ENCODE measurements around the gene ADGRV1.
"Not testable (repeated sequence)": the region's sequence is repeated elsewhere in the genome, so short reads cannot be mapped to it uniquely, and the experiment has no call there.

Gene ADGRV1

DNA sequence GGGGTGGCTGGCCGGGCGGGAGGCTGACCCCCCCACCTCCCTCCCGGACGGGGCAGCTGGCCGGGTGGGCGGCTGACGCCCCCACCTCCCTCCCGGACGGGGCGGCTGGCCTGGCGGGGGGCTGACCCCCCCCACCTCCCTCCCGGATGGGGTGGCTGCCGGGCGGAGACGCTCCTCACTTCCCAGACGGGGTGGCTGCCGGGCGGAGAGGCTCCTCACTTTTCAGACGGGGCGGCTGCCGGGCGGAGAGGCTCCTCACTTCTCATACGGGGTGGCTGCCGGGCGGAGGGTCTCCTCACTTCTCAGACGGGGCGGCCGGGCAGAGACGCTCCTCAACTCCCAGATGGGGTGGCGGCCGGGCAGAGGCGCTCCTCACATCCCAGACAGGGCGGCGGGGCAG is 37.2 kb downstream of the ADGRV1 start:
- DNase-seq = not testable (repeated sequence)

GRCh38 chr5:90598293-90598692 is 39.7 kb downstream of the ADGRV1 start:
- DNase-seq = no peak

- not testable (repeated sequence) for DNase-seq
These were observed 41.7 kb downstream of the ADGRV1 start for GRCh38 chr5:90600307-90600706.

- no peak for DNase-seq
These were observed 42.9 kb downstream of the ADGRV1 start for GRCh38 chr5:90601468-90601867.

- DNase-seq = no peak
These were observed 44.1 kb downstream of the ADGRV1 start for GRCh38 chr5:90602681-90603080.

- DNase-seq = no peak
These were observed 47.9 kb downstream of the ADGRV1 start for GRCh38 chr5:90606539-90606938.

DNA sequence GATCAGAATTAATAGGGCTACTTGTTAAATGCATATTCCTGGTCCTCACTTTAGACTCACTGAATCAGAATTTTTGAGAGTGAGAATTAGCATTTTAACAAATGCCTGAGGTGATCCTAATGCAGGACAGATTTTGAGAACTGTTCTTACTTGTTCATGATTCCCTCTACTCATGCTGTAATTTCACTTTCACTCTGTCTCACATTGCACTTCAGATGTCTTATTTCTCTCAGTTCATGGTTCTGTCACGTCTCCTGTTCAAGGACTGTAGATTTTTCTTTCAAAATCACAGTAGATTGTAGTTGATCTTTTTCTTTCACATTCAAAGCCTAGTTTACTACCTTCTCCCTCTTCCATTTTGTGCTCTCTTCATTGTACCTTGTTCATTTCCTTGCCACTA is 54.3 kb downstream of the ADGRV1 start:
- DNase-seq = no peak

DNA sequence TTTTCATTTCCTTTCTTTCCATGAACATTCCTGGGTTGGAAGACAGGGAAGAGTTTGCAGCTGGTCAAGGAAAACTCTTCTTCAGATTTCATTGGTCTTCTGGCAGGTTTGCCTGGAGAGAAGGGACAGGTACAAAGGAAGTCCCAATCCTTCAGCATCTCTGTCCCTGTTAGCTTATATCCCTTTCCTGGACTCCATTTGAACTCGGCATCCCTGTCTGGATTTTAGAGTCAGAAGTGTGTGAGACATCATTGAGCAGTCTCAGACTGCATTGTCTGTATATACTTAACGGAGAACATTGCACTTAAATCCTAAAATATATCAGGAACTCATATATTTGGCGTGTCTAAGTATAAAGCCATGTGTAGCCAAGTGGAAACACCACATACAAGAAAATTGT is 54.9 kb downstream of the ADGRV1 start:
- no peak for DNase-seq

DNA sequence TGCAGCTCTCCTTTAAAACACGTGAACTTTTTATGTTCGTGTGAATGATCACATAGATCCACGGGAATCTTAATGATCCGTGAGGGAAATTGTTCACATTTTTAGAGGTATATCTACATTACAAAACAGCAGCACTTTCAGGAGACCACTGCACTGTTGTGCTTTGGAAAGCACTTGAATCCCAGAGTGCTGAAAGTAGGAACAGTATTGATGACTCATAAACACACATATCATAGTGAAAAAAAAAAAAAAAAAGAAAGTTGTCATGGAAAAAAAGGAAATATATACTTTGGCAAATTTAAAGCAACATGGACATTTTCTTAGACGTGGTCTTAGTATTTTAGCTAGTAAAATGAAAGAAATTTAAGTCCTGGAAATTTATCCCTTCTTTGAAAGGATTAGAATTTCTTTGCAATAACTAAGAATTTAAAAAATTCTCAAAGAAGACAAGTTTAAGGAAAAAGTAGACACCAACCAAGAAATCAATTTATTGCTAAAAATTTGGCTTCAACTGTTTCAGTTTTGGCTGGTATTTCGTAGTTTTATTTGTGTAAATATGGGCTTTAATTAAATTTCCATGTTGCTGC is 55.4 kb downstream of the ADGRV1 start:
- no peak for DNase-seq

GRCh38 chr5:90615355-90615754 is 56.8 kb downstream of the ADGRV1 start:
- no peak for DNase-seq

- DNase-seq = no peak
These were observed 59.5 kb downstream of the ADGRV1 start for GRCh38 chr5:90618071-90618470.

DNA sequence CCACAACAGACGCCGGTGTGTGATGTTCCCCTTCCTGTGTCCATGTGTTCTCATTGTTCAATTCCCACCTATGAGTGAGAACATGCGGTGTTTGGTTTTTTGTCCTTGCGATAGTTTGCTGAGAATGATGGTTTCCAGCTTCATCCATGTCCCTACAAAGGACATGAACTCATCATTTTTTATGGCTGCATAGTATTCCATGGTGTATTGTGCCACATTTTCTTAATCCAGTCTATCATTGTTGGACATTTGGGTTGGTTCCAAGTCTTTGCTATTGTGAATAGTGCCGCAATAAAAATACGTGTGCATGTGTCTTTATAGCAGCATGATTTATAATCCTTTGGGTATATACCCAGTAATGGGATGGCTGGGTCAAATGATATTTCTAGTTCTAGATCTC is 61.2 kb downstream of the ADGRV1 start:
- not testable (repeated sequence) for DNase-seq

GRCh38 chr5:90621848-90622247 is 63.3 kb downstream of the ADGRV1 start:
- DNase-seq = no peak

DNA sequence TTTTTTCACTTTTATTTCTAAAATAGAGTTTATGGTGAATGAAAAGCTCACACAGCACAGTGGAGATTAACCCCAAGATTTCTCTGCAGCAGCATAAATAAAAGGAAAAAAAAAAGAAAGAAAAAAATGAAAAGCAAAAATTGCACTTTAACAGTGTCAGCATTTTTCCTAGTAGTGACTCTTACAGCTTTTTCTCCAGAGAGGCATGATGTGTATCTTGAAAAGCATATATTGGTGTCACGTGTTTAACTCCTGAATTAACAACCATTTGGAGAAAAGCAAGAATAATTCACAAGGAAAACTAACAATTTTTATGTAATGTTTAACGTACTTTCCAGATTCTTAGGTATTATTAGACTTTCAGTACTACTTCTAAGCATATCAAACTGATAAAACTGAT is 67.9 kb downstream of the ADGRV1 start:
- no peak for DNase-seq

DNA sequence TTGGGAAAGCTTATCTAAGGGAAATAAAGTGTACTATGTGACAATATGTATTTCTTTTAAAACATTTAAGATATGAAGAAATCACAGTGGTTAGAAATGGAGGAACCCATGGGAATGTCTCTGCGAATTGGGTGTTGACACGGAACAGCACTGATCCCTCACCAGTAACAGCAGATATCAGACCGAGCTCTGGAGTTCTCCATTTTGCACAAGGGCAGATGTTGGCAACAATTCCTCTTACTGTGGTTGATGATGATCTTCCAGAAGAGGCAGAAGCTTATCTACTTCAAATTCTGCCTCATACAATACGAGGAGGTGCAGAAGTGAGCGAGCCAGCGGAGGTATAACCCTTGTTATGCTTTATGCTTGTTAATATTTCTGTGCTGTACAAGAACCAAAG is 69.9 kb downstream of the ADGRV1 start:
- no peak for DNase-seq

DNA sequence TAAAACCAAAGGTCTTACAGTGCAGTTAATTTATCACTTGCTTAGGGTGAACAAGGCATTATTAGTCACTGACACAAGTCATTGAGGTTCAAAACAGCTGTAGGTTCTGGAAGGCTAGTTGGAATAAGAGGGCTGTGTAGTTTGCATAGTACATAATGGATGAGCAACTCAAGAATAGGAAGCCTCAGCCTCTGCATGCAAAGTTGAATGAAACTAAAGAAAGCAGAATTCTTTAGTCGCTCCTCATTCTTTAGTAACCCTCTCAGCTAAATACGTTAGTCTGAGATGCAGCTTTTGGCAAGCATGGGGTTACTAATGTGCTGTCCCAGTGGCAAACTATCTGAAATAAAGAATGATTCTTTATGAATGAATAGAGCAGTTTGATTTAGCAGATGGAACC is 74.2 kb downstream of the ADGRV1 start:
- DNase-seq = no peak

DNA sequence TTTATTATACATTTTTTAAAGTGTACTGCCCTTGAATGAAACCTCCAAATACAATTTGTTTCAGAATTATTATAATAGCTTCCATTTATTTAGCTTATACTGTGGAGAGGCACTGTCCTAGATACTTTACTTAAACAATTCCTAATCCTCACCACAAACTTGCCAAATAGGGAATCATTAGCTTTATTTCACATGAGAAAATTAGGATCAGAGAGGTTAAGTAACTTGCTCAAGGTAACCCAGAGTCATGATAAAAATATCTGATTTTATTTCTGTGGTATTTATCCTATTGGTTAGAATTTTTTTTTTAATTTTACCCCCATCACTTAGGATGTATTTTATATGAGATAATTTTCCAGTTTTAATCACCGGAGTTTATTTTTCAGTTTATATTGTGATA is 78.4 kb downstream of the ADGRV1 start:
- DNase-seq = no peak

GRCh38 chr5:90637731-90638130 is 79.1 kb downstream of the ADGRV1 start:
- no peak for DNase-seq

DNA sequence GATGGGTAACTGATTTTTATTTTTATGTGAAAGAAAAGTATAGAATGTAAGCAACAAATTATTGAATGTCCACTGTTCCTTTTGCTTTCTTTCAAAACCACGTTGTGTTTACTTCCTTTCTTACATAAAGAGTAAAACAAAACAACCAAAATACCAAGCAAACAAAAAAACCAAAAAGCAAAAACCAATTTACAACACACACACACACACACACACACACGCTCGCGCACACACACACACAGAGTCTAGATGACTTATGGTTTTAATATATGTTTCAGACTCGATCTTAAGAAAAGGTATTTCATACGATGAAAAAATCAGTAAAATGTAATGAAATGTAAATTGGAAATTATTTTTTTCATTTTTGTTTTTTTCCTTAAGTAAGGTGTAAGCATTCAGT is 80.3 kb downstream of the ADGRV1 start:
- DNase-seq = no peak

DNA sequence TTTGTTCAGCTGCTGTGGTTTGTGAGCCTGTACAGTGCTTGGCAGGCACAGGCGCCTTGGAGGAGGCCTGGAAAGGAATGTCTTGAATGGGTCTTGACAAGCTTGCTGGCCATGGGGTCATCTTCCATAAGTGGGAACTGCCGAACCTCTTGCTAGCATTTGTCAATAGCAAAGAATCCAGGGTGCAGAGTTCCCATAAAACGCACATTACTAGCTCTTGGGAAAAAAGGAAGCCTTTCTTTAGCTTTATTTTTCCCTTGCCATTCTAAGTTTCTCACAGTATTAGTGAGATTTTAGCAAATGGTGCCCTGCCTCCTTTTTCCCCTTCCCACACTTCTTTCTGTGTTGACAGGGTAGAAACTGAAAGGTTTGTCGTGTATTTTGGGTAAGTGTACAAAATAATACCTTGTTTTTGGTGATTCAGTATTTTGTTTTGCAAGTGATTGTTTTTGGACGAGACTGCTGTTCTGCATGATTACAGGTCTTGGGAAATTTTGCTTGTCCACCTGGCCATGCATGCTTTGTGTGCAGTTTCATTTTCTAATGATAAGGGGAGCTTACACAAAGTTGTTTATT is 82.0 kb downstream of the ADGRV1 start:
- DNase-seq = no peak

DNA sequence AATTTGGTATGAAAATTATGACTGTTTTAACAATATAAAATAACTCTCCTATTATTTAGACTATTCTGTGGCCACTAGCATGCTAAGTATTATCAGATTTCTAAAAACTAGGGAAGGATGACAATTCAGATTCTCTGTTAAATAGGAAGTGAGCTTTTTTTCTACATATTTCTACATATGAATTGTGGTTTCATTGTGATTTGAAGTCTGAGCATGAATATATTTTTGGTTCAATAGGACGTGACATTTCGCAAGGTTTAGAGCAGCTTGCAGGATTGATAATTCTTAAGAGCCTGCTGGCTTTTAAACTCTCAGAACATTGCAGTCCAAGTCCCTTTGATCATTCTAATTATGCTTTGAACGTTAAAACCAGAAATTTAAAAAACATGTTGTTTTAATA is 82.9 kb downstream of the ADGRV1 start:
- no peak for DNase-seq

DNA sequence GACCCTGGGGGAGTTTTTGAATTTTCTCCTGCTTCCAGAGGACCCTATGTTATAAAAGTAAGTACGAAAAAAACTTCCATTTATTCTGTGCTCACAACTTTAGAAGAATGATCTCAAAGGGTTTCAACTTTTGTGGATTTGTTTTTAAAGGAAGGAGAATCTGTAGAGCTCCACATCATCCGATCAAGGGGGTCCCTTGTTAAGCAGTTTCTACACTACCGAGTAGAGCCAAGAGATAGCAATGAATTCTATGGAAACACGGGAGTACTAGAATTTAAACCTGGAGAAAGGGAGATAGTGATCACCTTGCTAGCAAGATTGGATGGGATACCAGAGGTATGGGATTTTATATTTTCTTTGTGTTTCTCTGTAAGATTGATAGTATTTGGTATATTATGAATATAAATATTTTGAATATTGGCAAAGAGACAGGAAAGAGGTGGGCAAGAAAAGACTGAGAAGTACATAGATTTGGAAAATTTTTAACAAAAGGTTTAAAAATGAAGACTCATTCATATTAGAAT is 84.2 kb downstream of the ADGRV1 start:
- DNase-seq = no peak

DNA sequence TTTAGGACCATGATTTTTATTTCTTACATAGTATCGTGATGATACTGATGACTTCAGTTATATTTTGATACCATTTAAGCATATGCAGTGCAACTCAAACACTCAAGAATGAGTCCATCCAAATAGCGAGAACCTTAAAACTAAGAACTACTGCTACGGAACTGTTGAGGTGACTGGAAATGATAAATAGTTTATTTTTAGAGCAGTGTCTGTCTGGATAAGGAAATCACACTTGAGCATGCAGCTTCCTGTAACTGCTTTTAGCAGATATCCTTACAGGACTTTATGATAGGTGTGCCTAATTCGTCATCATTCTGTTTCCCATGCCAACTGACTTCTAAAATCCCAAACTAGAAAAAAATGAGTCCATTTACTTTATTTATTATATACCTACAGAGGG is 85.5 kb downstream of the ADGRV1 start:
- DNase-seq = no peak

GRCh38 chr5:90645024-90645610 is 86.5 kb downstream of the ADGRV1 start:
- no peak for DNase-seq

DNA sequence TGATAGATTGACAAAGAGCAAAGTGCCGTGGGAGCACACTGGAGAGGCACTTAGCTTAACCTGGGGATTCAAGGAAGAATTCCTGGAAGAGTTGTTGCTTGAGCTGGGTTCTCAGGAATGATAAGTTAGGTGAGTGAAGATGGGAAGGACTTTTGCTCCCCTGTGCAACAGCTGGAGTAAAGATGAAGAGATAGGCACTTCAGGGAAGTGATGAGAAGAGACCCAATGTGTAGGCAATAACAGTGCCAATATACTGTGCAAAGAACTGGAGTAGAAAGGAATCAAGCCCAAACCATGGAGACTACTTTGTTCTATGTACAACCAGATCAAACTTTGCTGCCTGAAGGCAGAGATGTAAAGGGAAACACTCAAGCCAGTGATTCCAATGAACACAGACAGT is 92.2 kb downstream of the ADGRV1 start:
- DNase-seq = no peak

Data from CD4-positive, alpha-beta T cell treated with Interleukin-17A for 4 hours (primary cell).